GM19023 (cell line): ENCODE data around the gene TPSD1.
"Not testable (repeated sequence)": the region's sequence is repeated elsewhere in the genome, so short reads cannot be mapped to it uniquely, and the experiment has no call there.

Source experiments
- ATAC-seq: cut with Tn5 transposase; IDR thresholded peaks from one replicate; pipeline ENCODE4 v1.9.1; 2021; ENCODE audit warnings: mild to moderate bottlenecking, moderate library complexity; ENCODE audit not compliant: unreplicated experiment

TPSD1 gene

GRCh38 chr16:1240436-1240835 lies 15.4 kb upstream of the TPSD1 start, which contains the start of gene TPSAB1:
TPSAB1 (plus strand) TSS chr16:1240705; CDS start chr16:1240939, 234 bp downstream.
- ATAC-seq = not testable (repeated sequence)

GRCh38 chr16:1241081-1241480 lies 14.8 kb upstream of the TPSD1 start:
- ATAC-seq = not testable (repeated sequence)

- not testable (repeated sequence) for ATAC-seq
Measured at GRCh38 chr16:1243363-1243762, 12.5 kb upstream of the TPSD1 start.

GRCh38 chr16:1243907-1244850 lies 11.7 kb upstream of the TPSD1 start:
- ATAC-seq = not testable (repeated sequence)

- no peak for ATAC-seq
Measured at GRCh38 chr16:1244881-1245280, 11.0 kb upstream of the TPSD1 start.

- ATAC-seq = no peak
Measured at GRCh38 chr16:1245452-1246020, 10.3 kb upstream of the TPSD1 start.

DNA sequence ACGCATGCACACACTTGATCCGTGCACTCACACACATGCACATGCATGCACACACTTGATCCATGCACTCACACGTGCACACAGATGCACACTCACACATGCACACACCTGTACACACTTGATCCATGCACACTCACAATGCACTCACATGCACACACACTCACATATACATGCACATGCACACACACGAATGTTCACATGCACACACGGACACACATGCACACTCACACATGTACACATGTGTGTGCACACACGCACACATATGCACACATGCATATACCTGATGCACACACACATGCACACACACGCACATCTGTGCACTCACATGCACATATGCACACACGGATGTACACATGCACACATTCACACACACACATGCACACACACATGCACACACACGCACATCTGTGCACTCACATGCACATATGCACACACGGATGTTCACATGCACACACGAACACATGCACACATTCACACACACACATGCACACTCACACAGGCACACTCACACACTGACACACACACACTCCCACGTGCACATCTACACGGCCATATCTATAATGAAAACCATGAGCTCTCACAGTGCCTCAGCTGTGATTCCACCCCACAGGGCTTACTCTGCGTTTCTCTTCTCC lies 7.8 kb upstream of the TPSD1 start:
- not testable (repeated sequence) for ATAC-seq

DNA sequence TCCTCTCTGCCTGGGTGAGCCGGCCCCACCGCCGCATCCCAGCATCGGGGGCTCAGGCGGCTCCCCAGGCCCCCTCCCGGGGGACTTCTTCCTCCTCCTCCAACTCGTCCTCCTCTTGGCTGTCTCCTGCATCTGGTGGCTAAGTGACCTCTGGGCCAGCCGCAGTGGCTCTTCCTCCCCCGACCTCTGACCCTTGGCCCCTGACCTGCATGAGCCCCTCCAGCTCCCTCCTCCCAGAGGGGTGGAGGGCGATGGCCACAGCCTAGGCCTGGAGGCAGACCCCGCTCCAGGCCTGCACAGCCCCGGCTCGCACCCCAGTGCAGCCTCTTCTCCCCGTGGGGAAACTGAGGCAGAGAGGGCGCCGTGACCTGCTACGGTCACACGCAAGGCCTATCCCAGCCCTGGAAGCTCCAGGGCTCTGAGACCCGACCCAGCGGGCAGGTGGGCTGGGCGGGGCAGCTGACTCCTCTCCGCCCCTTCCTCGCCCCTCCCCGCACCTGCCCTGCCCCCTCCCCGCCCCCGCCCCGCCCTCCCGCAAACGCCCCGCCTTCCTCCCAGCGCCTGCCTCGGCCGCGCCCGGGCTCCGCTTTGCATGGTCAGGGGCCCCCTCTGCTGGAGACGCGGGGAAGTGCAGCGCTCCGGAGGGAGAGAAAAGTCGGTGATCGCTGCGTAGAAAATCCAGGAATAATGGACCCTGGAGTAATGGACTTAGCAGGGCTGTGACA lies 6.7 kb upstream of the TPSD1 start:
- ATAC-seq = not testable (repeated sequence)

DNA sequence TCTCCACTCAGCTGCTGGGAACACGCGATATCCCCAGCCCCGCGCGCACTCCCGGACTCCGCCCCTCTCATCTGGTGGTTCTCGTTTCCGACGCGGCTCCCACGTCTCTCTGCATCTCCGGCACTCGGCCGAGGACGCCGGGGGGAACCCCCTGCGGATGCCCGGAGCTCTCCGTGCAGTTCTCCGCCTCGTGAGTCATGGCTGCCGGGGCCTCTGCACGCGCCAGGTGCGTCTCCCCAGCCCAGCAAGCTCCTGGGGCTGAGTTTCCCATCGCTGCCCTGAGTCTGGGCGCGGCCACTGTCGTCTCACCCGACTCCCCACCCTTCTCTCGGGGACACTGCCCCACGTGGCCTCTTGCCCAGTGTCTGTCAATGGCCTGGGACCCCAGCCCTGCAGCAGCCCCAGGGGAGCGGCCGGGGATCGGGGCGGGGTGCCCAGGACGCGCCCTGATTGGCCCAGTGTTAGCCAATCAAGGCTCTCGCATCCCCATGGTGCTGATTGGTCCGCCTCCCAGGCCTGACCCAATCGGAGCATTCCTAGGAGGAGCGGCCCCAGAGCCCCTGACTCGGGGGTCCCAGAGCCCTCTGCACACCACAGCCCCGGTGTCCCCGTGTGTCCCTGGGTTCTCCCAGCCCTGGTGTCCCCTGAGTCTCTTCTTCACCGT lies 2.0 kb upstream of the TPSD1 start:
- ATAC-seq = not testable (repeated sequence)

- not testable (repeated sequence) for ATAC-seq
Measured at GRCh38 chr16:1254821-1255220, 1.0 kb upstream of the TPSD1 start.

DNA sequence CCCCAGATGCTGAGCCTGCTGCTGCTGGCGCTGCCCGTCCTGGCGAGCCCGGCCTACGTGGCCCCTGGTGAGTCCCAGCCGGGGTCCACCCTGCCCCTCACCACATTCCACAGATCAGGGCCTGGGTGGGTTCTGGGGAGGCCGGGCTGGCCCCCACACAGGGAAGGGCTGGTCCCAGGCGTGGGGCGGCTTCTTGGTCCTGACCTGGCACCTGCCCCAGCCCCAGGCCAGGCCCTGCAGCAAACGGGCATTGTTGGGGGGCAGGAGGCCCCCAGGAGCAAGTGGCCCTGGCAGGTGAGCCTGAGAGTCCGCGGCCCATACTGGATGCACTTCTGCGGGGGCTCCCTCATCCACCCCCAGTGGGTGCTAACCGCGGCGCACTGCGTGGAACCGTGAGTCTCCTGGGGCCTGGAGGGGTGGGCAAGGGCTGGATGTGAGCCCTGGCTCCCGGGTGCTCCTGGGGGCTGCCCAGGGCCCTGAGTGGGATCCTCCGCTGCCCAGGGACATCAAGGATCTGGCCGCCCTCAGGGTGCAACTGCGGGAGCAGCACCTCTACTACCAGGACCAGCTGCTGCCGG lies 516 bp downstream of the TPSD1 start:
- not testable (repeated sequence) for ATAC-seq

GRCh38 chr16:1256874-1257322 lies 1.0 kb downstream of the TPSD1 start:
- ATAC-seq = no peak

DNA sequence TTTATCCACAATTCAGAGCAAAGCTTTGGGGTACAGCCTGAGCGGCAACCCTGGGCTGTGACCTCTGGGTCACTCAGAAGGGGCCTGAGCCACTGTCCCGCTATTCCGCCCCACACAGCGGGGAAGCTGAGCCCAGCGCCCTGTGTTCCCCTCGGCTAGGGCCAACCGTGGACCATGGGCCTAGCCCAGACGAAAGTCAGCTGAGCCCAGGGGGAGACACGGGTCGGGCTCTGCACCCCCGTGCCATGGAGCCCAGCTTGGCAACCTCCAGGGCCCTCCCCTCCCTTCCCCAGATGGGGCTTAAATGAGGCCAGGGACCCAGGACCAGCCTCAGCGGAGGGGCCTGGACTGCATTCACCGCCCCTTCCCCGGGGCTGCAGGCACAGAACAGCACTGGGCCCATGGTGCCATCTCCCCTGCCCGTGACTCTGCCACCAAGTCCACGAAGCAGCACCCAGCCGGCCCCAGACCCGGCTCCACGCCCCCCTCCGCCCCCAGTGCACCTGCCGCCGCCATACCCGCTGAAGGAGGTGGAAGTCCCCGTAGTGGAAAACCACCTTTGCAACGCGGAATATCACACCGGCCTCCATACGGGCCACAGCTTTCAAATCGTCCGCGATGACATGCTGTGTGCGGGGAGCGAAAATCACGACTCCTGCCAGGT lies 1.8 kb downstream of the TPSD1 start:
- ATAC-seq = no peak

- no peak for ATAC-seq
Measured at GRCh38 chr16:1258225-1258600, 2.3 kb downstream of the TPSD1 start.

GRCh38 chr16:1258906-1259759 lies 3.3 kb downstream of the TPSD1 start:
- ATAC-seq = no peak

- ATAC-seq = no peak
Measured at GRCh38 chr16:1259760-1260068, 3.8 kb downstream of the TPSD1 start.

DNA sequence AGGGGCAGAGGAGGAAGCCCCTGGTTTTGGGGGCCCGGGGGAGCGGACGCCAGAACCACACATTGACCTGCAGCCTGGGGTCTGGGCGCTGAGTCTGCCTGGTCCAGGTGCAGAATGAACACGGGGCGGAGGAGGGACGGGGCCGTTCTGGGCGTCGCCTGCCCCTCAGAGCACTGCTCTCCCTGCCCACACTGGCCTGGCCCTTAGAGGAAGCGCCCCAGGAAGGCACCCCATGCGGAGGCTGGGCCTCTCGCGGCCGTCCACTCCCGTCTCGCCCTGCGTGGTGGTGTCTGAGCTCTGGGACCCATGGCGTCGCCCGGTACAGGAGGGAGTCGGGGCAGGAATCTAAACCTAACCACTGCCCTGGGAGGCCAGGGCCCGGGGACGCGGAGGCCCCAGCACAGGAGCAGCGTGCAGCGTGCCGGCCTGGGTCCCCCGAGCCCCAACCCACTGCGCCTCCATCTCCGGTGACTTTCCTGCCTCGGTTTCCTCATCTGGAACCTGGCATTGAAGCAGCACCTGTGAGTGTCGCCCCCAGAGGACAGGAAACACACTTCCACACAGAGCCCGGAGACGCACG lies 4.3 kb downstream of the TPSD1 start:
- no peak for ATAC-seq

GRCh38 chr16:1261131-1261892 lies 5.4 kb downstream of the TPSD1 start:
- ATAC-seq = no peak
